SK-N-SH treated with all-trans-retinoic acid at 6 μM for 48 hours (cell line): ENCODE measurements around the gene NAT16.

ENCODE experiments used
- ATAC-seq: fragments of 200-7000 bp; cut with Tn5 transposase; 3 replicates; pipeline ENCODE4 v1.9.1; 2020; ENCODE audit warnings: mild to moderate bottlenecking, moderate library complexity
- ARNTL ChIP-seq: fragments of 450-650 bp; formaldehyde crosslinking; IDR thresholded peaks from 2 replicates; pipeline ENCODE4 v1.5.0; 2020; ENCODE audit warnings: low read depth, mild to moderate bottlenecking, moderate library complexity, borderline replicate concordance
- CREB5 ChIP-seq: fragments of 250-450 bp; sonication (Bioruptor Pico); IDR thresholded peaks from 2 replicates; pipeline ENCODE4 v1.5.1; 2020; ENCODE audit warnings: low read depth, mild to moderate bottlenecking, moderate library complexity
- CSDC2 ChIP-seq: fragments of 250-450 bp; sonication (Bioruptor Pico); IDR thresholded peaks from 2 replicates; pipeline ENCODE4 v1.5.0; 2020; ENCODE audit warnings: mild to moderate bottlenecking, moderate library complexity
- CSRNP3 ChIP-seq: fragments of 250-450 bp; sonication (Bioruptor Pico); IDR thresholded peaks from 2 replicates; pipeline ENCODE4 v1.5.1; 2021; ENCODE audit warnings: mild to moderate bottlenecking, moderate library complexity
- ESRRG ChIP-seq: fragments of 250-450 bp; sonication (Bioruptor Pico); IDR thresholded peaks from 2 replicates; pipeline ENCODE4 v1.6.1; 2021; ENCODE audit warnings: mild to moderate bottlenecking
- GLIS3 ChIP-seq: fragments of 250-450 bp; sonication (Bioruptor Pico); IDR thresholded peaks from 2 replicates; pipeline ENCODE4 v1.5.0; 2020; ENCODE audit warnings: mild to moderate bottlenecking, moderate library complexity
- ISL1 ChIP-seq: fragments of 250-450 bp; sonication (Bioruptor Pico); IDR thresholded peaks from 2 replicates; pipeline ENCODE4 v2.1.2; 2022; ENCODE audit warnings: mild to moderate bottlenecking, moderate library complexity
- OSR1 ChIP-seq: fragments of 250-450 bp; sonication (Bioruptor Pico); IDR thresholded peaks from 2 replicates; pipeline ENCODE4 v1.8.0; 2022; ENCODE audit warnings: moderate library complexity, mild to moderate bottlenecking, inconsistent platforms
- POU6F1 ChIP-seq: fragments of 250-450 bp; sonication (Bioruptor Pico); IDR thresholded peaks from 2 replicates; pipeline ENCODE4 v1.8.0; 2021; ENCODE audit warnings: low read depth, mild to moderate bottlenecking, moderate library complexity, borderline replicate concordance
- RARB ChIP-seq: fragments of 250-450 bp; sonication (Bioruptor Pico); IDR thresholded peaks from 2 replicates; pipeline ENCODE4 v1.8.0; 2021; ENCODE audit warnings: mild to moderate bottlenecking, moderate library complexity
- SNAI2 ChIP-seq: fragments of 250-450 bp; sonication (Bioruptor Pico); IDR thresholded peaks from 2 replicates; pipeline ENCODE4 v1.5.0; 2020; ENCODE audit warnings: mild to moderate bottlenecking, moderate library complexity
- TCF4 ChIP-seq: fragments of 250-450 bp; sonication (Bioruptor Pico); IDR thresholded peaks from 2 replicates; pipeline ENCODE4 v1.8.0; 2021; ENCODE audit warnings: mild to moderate bottlenecking, moderate library complexity, borderline replicate concordance
- TOX ChIP-seq: fragments of 250-450 bp; sonication (Bioruptor Pico); IDR thresholded peaks from 2 replicates; pipeline ENCODE4 v1.8.0; 2021; ENCODE audit warnings: mild to moderate bottlenecking, moderate library complexity, borderline replicate concordance
- ZFP3 ChIP-seq: fragments of 250-450 bp; sonication (Bioruptor Pico); IDR thresholded peaks from 2 replicates; pipeline ENCODE4 v1.5.0; 2020; ENCODE audit warnings: mild to moderate bottlenecking, moderate library complexity
- ZFP30 ChIP-seq: fragments of 450-650 bp; formaldehyde crosslinking; IDR thresholded peaks from 2 replicates; pipeline ENCODE4 v1.5.0; 2022; ENCODE audit warnings: mild to moderate bottlenecking, moderate library complexity
- ZNF565 ChIP-seq: fragments of 450-650 bp; formaldehyde crosslinking; conservative IDR thresholded peaks from 2 replicates; pipeline ENCODE4 v1.5.0; 2020; ENCODE audit warnings: low read depth, mild to moderate bottlenecking, moderate library complexity
- ZNF70 ChIP-seq: fragments of 450-650 bp; formaldehyde crosslinking; IDR thresholded peaks from 2 replicates; pipeline ENCODE4 v1.5.0; 2020; ENCODE audit warnings: mild to moderate bottlenecking, moderate library complexity
- ZNF8 ChIP-seq: fragments of 450-650 bp; formaldehyde crosslinking; IDR thresholded peaks from 2 replicates; pipeline ENCODE4 v1.5.0; 2020; ENCODE audit warnings: mild to moderate bottlenecking, moderate library complexity
- TF ChIP-seq, protein P1 (sequence below): fragments of 250-450 bp; sonication (Bioruptor Pico); IDR thresholded peaks from 2 replicates; pipeline ENCODE4 v1.8.0; 2020; ENCODE audit warnings: mild to moderate bottlenecking, moderate library complexity, borderline replicate concordance

The NAT16 gene

DNA sequence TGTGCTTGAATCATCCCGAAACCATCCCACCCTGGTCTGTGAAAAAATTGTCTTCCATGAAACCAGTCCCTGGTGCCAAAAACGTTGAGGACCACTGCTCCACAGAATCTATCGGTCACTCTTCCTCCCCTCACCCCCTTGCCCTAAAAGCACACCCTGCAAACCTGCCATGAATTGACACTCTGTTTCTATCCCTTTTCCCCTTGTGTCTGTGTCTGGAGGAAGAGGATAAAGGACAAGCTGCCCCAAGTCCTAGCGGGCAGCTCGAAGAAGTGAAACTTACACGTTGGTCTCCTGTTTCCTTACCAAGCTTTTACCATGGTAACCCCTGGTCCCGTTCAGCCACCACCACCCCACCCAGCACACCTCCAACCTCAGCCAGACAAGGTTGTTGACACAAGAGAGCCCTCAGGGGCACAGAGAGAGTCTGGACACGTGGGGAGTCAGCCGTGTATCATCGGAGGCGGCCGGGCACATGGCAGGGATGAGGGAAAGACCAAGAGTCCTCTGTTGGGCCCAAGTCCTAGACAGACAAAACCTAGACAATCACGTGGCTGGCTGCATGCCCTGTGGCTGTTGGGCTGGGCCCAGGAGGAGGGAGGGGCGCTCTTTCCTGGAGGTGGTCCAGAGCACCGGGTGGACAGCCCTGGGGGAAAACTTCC is 54.0 kb downstream of the NAT16 start (continued):
- TF ChIP-seq ESRRG (CRISPR knock-in tag) (peak; percentile 77; the same call in 1 of the 2 replicates), ZNF8 (CRISPR knock-in tag) (peak; percentile 34; the same call in 1 of the 2 replicates), CSDC2 (CRISPR knock-in tag) (peak; percentile 97)
- TF ChIP-seq, protein P1, sequence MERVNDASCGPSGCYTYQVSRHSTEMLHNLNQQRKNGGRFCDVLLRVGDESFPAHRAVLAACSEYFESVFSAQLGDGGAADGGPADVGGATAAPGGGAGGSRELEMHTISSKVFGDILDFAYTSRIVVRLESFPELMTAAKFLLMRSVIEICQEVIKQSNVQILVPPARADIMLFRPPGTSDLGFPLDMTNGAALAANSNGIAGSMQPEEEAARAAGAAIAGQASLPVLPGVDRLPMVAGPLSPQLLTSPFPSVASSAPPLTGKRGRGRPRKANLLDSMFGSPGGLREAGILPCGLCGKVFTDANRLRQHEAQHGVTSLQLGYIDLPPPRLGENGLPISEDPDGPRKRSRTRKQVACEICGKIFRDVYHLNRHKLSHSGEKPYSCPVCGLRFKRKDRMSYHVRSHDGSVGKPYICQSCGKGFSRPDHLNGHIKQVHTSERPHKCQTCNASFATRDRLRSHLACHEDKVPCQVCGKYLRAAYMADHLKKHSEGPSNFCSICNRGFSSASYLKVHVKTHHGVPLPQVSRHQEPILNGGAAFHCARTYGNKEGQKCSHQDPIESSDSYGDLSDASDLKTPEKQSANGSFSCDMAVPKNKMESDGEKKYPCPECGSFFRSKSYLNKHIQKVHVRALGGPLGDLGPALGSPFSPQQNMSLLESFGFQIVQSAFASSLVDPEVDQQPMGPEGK (CRISPR knock-in tag): peak; percentile 46; the same call in 1 of the 2 replicates
- TF ChIP-seq, all 23 proteins: peak for 10

DNA sequence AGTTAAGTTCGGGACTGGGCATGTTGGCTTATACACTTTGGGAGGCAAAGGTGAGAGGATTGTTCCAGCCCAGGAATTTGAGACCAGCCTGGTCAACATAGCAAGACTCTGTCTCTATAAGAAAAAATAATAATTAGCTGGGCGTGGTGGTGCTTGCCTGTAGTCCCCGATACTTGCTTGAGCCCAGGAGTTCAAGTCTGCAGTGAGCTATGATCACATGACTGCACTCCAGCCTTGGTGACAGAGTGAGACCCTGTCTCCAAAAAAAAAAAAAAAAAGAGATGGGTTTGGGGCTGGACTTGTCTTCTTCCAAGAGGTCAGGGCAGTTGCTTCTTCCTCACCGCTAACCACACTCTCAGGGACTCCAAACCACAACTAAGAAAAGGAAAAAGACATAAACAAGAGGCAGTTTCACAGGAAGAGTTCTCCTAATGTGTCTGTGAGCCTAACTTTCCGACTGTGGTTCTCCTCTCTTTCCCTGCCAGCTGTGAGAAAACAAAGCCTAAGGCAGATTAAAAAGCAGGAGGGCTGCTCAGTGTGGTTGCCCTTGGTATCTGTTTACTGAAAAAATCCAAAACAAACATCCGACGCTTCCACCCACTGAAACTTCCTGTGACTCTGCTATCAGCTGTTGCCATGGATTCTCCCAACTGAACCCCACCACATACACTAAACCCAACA is 55.6 kb downstream of the NAT16 start:
- no peak for ATAC-seq
- TF ChIP-seq ARNTL (CRISPR knock-in tag) (no peak), TCF4 (CRISPR knock-in tag) (no peak), CSRNP3 (no peak), ZFP30 (CRISPR knock-in tag) (no peak), ZFP3 (no peak), TOX (CRISPR knock-in tag) (no peak), ZNF565 (CRISPR knock-in tag) (no peak), SNAI2 (CRISPR knock-in tag) (no peak), OSR1 (CRISPR knock-in tag) (no peak), ZNF70 (CRISPR knock-in tag) (no peak), GLIS3 (CRISPR knock-in tag) (no peak), ZNF8 (CRISPR knock-in tag) (no peak), CREB5 (no peak)

- no peak for TF ChIP-seq CREB5
- no peak for ATAC-seq
Observed at GRCh38 chr7:101123703-101124068, 56.4 kb downstream of the NAT16 start.

DNA sequence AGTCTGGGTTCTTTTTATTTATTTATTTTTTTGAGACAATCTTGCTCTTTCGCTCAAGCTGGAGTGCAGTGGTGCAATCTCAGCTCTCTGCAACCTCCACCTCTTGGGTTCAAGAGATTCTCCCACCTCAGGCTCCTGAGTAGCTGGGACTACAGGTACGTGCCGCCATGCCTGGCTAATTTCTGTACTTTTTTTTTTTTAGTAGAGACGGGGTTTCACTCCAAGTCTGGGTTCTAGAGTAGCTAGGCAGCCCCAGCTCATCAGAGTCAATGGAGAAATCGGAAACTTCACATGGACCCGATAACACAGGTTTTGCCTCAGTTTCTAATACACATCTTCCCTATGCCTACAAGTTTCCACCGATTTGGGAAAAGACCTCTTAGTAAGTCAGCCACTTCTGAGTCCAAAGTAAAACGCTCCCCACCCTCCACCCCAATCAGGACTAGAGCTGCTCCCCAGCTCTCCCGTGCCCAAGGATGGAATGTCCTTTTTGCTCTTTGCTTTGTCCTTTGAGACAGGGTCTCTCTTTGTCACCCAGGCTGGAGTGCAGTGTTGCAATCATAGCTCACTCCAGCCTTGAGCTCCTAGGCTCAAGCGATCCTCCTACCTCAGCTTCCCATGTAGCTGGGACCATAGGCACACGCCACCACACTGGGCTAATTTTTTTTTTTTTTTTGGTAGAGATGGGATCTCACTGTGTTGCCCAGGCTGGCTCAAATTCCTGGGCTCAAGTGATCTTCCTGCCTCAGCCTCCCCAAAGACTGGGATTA is 57.0 kb downstream of the NAT16 start:
- ATAC-seq: no peak
- no peak for TF ChIP-seq GLIS3 (CRISPR knock-in tag)
- TF ChIP-seq RARB (CRISPR knock-in tag): no peak
- TF ChIP-seq, protein P1 (CRISPR knock-in tag): no peak
- TF ChIP-seq ISL1 (CRISPR knock-in tag): no peak
- TF ChIP-seq CREB5: no peak
- TF ChIP-seq POU6F1: no peak
- no peak for TF ChIP-seq TCF4 (CRISPR knock-in tag)
- no peak for TF ChIP-seq CSRNP3
- no peak for TF ChIP-seq ESRRG (CRISPR knock-in tag)
- no peak for TF ChIP-seq TOX (CRISPR knock-in tag)
- no peak for TF ChIP-seq ZFP30 (CRISPR knock-in tag)
